ENCODE data around the gene SUN2. TPM values are rescaled to one million over a fixed set of nuclear protein-coding genes. Genes with fewer than 3 reads are reported as not detected.

Gene SUN2
- total and polyA plus RNA-seq, 10 of the 15 experiments (the other 5 are each of a cell fraction or from before 2014, with no cell fraction given): 0.18 to 107 (median 35.9) TPM

GRCh38 chr22:38700789-38701628, 54.8 kb downstream of the SUN2 start, which contains the start of gene JOSD1 (continued):
- TF ChIP-seq ZBTB40 (IDR thresholded peaks at IDR 0.05; ENCODE audit: borderline replicate concordance): no peak
- TF ChIP-seq NR2C1 (IDR thresholded peaks at IDR 0.05): peak; percentile 51
- no peak for TF ChIP-seq KDM1A (IDR thresholded peaks at IDR 0.05; ENCODE audit: borderline replicate concordance)
- TF ChIP-seq MYC (IDR thresholded peaks at IDR 0.05; ENCODE audit: insufficient read depth, insufficient read length, insufficient replicate concordance, low read length, severe bottlenecking): no peak
- TF ChIP-seq CTCF (IDR thresholded peaks at IDR 0.05 in 2 of 3, conservative IDR thresholded peaks at IDR 0.05 in 1 of 3; ENCODE audit: control insufficient read depth in 2 of 3, extremely low read depth in 1 of 3, insufficient read depth in 1 of 3, low read depth in 3 of 3, low read length in 3 of 3): no peak
- TF ChIP-seq MXI1 (IDR thresholded peaks at IDR 0.05; ENCODE audit: low read depth, low read length): no peak; the same call in none of the 2 replicates
- no peak for TF ChIP-seq PBX3 (IDR thresholded peaks at IDR 0.05; ENCODE audit: insufficient replicate concordance, low read depth, low read length)
- TF ChIP-seq NFIC (IDR thresholded peaks at IDR 0.05; ENCODE audit: low read depth, low read length): no peak
- TF ChIP-seq NBN (IDR thresholded peaks at IDR 0.05): peak; percentile 93
- no peak for TF ChIP-seq JUNB (IDR thresholded peaks at IDR 0.05)
- TF ChIP-seq IRF5 (IDR thresholded peaks at IDR 0.05; ENCODE audit: borderline replicate concordance): no peak
- peak; percentile 89 for TF ChIP-seq ATF2 (IDR thresholded peaks at IDR 0.05; ENCODE audit: low read length)
- TF ChIP-seq ZBTB11 (CRISPR knock-in tag; IDR thresholded peaks at IDR 0.05): no peak
- no peak for TF ChIP-seq ZNF622 (IDR thresholded peaks at IDR 0.05)

Data from GM12878 (cell line).